HG02943 (cell line): ENCODE measurements around the gene UBE2E2.

ENCODE experiments used
- ATAC-seq: cut with Tn5 transposase; IDR thresholded peaks from one replicate; pipeline ENCODE4 v1.9.1; 2021; ENCODE audit warnings: mild to moderate bottlenecking, low read depth, moderate library complexity; ENCODE audit not compliant: unreplicated experiment

Gene UBE2E2

DNA sequence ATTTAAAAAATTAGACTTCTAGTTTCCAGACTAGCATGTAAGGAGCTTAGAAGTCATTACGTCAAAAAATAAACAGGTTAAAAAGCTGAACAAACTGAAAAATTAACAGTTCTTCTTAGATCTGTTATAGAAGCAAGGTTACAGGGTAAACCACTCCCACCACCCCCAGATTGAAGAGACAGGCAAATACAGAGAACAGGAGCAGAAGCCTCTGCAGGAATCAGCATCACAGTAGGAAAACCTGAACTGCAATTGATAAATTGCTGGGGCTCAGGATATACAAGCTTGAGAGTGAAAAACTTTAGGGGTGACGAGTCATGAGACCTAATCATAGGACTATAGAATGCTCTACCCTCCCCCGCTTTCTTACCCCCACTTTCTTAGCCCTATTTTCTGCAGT, 222.3 kb downstream of the UBE2E2 start:
- no peak for ATAC-seq

DNA sequence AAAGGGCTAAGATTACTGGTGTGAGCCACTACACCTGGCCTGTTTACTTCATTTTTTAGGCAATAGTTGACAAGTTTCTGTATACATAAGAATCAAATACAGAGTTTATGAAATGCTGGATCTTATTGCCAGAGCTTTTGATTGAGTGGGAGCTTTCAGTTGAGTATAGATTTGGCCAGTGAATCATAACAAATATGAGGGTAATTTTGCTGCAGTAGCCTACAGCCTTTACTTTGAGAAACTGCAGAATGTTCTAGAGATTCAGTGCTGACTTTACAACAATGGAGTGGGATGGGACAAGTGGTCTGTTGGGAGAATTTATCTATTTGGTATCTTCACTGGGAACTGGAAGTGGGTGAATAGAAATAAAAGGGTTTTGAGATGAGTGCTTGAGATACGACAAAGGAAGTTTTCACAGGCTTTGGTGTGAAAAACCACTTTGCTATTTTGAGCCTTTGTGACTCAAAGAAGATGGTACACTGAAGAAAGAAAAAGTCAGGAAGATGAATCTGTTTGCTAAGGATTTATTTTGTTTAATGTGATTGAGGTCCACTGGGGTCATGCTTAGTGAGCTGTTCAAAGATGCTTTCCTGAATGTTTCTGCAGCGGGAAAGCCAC, 227.8 kb downstream of the UBE2E2 start:
- ATAC-seq: no peak

DNA sequence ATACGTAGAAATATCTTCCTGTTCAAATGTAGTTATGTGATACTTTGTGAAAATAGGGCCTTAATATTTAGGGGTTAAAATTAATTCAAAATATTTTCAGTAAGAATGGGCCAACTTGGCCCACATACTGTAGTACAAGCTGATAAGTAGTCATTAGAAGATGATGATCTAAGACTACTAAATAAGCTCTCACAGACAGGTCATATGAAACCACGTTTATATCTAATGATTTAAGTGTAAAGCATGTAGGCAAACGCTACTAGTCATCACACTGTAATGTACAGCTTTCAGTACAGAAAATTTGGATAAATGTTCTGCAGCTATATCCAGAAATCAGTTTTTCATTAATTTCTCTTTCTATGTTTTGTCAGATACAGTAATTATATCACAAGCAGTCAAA, 228.6 kb downstream of the UBE2E2 start:
- ATAC-seq: no peak

DNA sequence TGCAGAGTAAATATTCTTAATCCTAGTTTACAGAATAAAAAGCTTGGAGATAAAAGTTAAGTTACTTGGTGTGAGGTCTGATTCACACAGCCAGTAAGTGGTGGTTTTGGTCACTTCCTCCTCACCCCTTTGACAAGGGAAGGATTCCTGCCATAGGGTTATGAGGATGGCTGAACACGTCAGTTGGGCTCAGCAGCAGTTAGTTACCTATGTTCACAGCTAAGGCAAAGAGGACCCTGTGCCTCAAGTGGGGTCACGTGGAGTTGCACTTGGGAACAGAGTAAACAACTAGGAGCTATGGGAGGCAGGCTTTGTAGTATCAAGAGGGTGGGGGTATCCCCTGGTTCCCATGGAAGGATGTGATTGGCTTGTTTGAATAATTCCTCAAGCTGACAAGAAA, 232.2 kb downstream of the UBE2E2 start:
- ATAC-seq: no peak

DNA sequence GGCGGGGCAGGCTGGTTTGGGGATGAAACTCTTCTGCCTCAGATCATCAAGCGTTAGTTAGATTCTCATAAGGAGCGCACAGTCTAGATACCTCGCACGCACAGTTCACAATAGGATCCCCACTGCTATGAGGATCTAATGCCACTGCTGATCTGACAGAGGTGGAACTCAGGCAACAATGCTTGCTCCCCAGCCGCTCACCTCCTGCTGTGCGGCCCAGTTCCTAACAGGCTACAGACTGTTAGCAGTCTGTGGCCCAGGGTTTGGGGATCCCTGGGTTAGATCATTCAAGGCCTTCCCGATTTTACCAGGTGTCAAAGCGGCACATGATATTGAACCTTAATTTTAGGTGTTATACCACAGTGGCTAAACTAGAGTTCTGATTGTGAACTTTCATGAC, 232.8 kb downstream of the UBE2E2 start:
- no peak for ATAC-seq

DNA sequence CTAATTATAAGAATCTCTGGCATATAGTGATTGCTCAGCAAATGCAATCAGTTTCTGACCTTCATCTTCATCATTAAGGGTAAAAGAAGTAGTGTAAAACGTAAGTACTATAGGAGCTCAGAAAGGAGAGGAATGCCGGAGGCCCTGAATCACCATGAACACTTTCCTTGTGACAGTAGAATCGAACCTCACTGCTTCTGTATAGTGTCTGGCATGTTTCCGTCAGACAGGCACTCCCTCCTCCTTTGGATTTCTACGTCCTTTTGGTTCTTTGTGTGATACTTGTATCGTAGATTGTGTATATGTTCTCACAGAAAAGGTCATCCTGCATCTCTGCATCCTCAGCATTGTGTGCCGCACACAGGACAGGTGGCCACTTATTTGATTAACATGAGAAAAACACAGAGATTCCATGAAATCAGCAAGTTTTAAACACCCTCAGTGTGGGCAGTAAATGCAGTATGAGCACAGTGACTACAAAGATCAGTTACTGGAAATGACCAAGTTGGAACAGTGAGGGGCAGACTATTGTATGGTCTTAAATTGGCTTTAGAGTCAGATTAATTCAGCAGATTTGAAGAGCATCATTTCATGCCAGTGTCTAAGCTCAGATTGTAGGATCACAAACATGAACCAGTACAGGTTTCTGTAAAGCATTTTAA, 234.5 kb downstream of the UBE2E2 start:
- ATAC-seq: no peak

DNA sequence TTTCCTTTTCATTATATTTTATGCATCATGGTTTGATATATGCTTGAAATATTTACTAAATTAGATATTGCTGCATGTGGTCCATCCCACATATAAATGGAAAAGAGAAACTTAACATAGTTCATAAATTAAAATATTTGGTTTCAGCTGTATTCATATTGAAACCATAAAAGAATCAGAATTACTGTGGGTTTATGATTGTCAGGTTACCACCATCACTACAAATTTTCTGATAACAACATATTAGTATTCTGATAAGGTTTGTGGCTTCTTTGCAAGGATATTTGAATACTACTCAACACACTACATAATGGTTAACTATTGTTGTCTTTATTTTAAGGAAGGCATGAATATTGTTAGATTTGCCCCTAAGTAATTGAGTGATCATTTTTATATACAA, 235.5 kb downstream of the UBE2E2 start:
- no peak for ATAC-seq

DNA sequence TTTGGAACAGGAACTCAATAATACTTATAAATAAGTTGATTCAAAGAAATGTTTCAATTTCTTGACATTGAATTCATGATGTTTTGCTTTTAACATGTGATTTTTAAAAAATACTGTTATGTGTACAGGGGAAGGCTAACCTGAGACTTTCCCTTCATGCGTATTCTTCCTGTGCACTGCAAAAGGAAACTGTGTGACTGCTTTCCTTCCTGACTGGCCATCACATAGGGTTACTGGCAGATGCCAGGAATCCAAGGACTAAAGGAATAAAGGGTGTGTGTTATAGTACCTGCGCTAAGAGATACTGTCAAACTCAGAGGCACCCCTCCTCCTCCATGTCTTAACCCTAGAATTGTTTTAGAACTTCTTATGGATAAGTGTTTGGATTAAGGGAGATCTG, 236.0 kb downstream of the UBE2E2 start:
- ATAC-seq: no peak

DNA sequence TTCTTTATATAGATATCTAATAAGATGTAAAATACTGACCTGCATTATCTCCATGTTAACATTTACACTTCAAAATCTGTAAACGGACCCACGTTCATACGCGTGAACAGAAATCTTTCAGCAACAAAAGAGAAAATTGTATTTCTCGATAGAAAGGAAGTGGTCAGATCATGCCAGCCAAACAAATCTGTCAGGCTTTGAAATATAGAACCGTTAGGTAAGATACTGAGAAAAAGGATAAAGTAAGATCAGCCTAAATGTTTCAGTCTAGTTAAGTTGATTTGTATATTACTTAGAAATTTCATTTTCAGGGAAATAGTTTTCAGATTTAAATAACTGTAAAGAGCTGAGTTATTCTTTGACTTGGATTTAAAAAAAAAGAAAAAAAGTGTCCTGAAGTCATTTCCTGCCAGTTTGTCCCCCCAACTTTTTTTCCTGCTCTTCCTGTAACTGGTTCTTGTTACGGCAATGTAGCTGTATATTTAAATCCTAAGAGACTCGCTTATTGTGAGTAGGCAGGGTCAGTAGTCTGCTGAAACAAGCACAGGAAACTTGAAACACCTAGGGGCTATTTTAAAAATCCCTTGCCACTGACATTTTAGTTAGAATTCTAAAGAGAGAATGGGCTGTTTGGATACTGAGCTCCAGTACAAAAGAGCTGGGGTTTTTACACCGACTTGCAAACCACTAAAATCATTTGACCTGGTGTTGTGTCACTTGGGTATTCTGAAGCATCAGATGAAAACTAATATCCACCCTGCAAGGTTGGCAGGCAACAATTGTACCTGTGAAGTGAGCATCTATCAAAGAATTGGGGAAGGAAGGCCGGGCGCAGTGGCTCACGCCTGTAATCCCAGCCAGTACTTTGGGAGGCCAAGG, 237.5 kb downstream of the UBE2E2 start:
- no peak for ATAC-seq

DNA sequence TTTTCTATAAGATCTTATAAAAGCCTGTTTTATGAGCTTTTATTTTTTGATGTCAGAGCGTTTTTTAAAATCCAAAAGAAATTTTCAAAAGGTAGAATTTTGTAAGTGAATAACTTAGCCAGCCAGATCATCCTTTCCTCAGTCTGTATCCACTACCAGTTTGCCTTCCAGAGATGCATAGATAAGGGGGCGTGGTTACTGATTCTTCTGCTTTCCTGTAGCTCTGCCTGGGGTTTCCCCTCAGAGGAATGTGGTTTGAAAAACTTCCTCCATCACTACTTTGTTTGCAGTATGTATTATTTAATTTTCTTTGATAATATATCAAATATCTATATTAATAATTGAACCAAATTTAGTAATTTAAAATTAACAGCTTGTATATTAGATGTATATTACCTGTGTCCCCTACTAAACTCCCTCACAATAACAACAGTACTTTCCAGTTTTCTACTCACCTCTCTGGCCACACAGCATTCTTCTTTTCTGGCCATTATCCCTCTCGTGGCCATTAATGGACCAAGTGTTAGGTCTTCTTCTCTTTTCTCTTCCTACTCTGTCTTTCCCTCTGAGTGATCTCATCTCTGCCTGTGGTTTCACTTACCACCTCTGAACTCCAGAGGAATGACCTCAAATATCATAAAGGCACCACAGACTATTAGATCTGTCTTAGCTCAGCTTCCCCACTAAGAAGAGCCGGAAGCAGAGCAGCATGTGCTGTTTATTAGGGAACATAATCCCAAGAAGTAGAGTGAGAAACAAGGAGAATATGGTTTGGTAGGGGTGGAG, 239.7 kb downstream of the UBE2E2 start:
- no peak for ATAC-seq

DNA sequence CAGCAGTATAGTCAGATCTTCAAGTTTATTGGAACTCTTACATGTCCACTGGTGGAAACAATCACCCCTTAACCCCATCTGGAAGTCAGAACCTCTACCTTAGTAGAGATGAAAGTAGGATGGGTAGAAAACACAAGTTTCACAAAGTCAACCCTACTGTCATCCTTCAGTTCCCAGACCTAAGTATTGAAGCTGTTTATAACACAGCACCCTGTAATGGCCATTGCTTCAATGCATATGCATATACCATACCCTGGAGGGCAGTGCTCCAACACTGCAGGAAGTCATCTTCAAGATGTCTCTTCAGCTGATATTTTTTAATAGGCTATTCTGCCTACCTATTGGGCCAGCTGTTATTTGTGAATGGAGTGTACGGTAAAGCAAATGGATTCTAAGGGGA, 241.3 kb downstream of the UBE2E2 start:
- ATAC-seq: no peak

DNA sequence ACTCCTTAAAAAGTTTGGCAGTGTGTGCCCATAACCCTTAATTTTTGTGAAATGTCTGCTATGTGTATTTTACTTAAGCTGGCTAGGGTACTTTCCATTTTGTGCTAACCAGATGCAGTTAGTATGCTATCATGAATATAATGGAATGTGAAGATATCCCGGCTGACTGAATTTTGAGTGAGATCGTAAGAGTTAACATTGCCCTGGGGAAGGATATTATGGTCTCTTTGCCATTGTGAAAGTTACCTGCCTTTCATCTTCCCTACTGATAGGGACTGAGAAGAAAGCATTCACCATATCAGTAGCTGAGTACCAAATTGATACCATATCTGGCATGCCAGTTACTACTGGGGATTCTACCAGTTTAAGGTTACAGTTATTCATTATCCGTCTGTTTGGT, 243.2 kb downstream of the UBE2E2 start:
- no peak for ATAC-seq

DNA sequence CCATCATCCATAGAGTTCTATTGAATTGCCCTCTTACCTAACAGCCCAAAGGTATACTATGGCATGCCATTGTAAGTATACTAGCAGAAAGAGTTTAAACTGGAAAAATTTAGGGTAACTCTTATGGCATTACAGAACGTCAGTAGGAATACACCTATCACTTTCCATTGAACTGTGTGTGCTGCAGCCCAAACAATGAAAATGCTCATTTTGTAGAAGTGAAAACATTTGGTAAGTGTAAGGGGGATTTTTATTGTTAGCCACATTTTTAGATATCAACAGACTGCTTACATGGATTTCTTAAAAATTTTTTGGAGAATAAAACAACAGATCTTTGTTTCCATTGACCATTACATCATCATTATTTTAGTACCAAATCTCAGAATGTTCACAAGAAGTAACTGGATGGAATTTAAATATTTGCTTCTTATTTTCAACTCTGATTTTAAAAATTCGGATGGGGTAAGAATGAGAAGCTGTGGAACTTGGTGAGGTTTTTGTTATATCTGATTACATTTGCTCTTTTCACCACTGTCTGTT, 245.9 kb downstream of the UBE2E2 start:
- ATAC-seq: no peak

DNA sequence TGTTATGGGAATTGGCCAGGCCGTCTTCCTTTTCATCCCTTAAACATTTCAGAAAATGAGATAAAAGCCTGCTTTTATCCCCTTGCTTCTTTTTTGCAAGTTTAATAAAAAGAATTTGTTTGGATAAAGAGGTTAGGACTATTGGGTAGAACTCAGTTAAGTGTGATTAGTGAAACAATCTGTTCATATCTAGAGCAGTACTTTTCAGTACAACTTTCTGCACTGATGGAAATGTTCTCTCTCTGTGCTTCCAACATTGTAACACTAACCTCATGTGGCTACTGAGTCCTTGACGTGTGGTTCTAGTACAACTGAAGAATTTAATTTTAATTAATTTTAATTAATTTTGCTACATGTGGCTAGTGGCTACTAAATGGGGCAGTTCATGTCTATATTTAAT, 246.9 kb downstream of the UBE2E2 start:
- ATAC-seq: no peak

DNA sequence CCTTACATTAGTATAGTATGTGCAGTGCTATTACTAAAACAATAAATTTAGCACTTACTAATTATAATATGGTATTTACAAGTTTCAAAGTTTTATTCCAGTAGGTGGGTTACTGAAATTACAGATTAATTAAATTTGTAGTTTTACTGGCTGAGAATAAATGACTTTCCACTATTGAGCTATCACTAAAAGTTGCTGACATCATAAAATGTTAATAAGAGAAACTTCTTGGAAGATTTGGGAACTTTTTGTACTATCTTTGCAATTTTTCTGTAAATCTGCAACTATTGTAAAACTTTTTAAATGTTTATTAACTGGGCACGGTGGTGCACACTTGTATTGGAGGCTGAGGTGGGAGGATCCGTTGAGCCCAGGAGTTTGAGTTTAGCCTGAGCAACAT, 247.7 kb downstream of the UBE2E2 start:
- no peak for ATAC-seq

DNA sequence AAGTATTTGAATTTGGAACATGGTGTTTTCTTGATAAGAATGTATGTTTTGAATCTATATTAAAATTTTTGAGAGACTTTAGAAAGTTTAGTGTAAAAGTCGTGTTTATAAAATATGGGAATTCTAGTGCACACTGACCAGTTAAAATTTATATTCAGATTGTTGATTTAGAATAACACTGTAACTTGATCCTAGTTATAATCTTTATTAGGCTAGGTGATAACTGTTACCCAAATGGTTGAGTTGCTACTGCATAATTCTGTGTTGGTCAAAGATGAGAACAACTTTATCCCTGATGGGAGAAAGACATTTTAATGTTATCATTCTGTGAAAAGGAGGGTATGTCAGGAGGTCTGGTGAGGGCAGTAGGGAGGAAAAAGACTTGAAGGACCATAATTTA, 249.3 kb downstream of the UBE2E2 start:
- ATAC-seq: no peak

DNA sequence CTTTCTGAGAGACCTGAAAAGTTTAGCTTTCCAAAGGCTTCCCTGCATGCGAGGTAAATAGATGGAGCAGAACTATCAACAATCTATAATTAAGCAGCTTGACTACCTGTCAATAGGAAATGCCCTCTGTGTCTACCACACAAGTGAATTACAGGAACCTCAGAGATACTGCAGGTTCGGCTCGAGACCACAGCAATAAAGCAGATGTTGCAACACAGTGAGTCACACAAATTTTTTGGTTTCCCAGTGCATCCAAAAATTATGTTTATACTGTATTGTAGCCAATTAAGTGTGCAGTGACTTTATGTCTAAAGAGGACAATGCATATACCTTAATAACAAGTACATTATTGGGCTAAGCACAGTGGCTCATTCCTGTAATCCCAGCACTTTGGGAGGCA, 252.0 kb downstream of the UBE2E2 start:
- no peak for ATAC-seq

DNA sequence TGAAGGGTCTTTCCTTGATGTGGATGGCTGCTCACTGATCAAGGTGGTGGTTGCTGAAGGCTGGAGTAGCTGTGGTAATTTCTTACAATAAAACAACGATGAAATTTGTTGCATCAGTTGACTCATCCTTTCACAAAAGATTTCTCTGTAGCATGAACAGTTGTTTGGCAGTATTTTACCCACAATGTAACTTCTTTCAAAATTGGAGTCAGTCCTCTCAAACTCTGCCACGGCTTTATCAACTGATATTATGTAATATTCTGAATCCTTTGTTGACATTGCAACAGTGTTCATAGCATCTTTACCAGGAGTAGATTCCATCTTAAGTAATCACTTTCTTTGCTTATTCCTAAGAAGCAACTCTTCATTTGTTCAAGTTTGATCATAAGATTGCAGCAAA, 252.6 kb downstream of the UBE2E2 start:
- no peak for ATAC-seq

DNA sequence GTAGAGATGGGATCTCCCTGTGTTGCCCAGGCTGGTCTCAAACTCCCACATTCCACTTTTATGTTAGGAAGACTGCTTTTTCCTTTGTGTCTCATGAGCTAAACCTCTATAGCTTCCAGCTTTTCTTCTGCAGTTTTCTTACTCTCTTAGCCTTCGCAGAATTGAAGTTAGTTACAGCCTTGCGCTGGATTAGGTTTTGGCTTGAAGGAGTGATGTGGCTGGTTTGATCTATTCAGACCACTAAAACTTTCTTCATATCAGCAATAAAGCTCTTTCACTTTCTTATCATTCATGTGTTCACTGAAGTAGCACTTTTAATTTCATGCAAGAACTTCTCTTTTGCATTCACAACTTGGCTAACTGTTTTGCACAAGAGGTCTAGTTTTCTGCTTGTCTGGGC, 254.6 kb downstream of the UBE2E2 start:
- no peak for ATAC-seq

DNA sequence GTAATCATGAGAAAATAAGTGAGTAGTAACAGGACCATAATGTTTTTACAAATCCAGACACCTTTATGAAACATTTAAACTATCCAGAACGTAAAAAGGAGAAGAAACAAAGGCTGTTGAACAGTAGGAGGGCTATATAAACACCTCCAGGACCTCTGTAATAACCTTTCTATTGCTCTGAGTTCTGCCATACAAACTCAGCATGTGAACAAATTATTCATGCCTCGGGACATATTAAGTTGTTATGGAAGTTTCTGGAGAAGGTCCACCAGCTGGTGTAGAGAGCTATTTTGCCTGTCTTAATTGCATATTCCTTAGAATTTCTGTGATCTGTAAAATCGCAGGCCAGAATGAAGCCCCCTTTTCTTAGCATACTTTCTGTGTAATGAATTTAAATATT, 256.3 kb downstream of the UBE2E2 start:
- no peak for ATAC-seq
